Activated T-helper 1 cell treated with anti-CD3 and anti-CD28 coated beads, Interleukin-12 subunit alpha, Interleukin-12 subunit beta, Interleukin-2, Interleukin-4 antibody, amounts not matched to agents 30 ng/mL and 10 ng/mL and 1 ng/mL, durations not matched to agents 14 hours and 24 hours and 36 hours (primary cell): ENCODE measurements around the gene GPN1. TPM values are rescaled to one million over a fixed set of nuclear protein-coding genes. Genes with fewer than 3 reads are reported as not detected.
A peak's percentile ranks its signal among the peaks of the same experiment; 100 is the strongest.
"Not testable (repeated sequence)": the region's sequence is repeated elsewhere in the genome, so short reads cannot be mapped to it uniquely, and the experiment has no call there.

ENCODE experiments used
- DNase-seq: peaks from one replicate; pipeline ENCODE4 v3.0.0; 2021; ENCODE audit warnings: low spot score
- H3K27ac Mint-ChIP-seq: one replicate; pipeline ENCODE4 v1.8.0; 2021; ENCODE audit warnings: mild to moderate bottlenecking, mixed read lengths
- H3K27me3 Mint-ChIP-seq: one replicate; pipeline ENCODE4 v1.8.0; 2022; ENCODE audit warnings: mild to moderate bottlenecking, moderate library complexity, mixed read lengths; ENCODE audit not compliant: insufficient read depth
- H3K36me3 Mint-ChIP-seq: one replicate; pipeline ENCODE4 v1.8.0; 2021; ENCODE audit warnings: low read depth, mixed read lengths
- H3K4me1 Mint-ChIP-seq: one replicate; pipeline ENCODE4 v1.8.0; 2021; ENCODE audit warnings: low read depth, mixed read lengths
- H3K4me3 Mint-ChIP-seq: one replicate; pipeline ENCODE4 v1.8.0; 2021; ENCODE audit warnings: mild to moderate bottlenecking, moderate library complexity, mixed read lengths
- H3K9me3 Mint-ChIP-seq: one replicate; pipeline ENCODE4 v1.8.0; 2021; ENCODE audit warnings: mixed read lengths
- intact Hi-C: fragments of 100-400 bp; cut with micrococcal nuclease; formaldehyde crosslinking; loops from one replicate; pipeline ENCODE4 v1.15.1; 2024
- total RNA-seq: library from RNA; stranded (reverse); gene quantifications from 2 replicates; pipeline ENCODE4 v1.2.3, GENCODE V29; 2022

The GPN1 gene
- total RNA-seq, result 48.3 and 51.0 TPM in 2 replicates

DNA sequence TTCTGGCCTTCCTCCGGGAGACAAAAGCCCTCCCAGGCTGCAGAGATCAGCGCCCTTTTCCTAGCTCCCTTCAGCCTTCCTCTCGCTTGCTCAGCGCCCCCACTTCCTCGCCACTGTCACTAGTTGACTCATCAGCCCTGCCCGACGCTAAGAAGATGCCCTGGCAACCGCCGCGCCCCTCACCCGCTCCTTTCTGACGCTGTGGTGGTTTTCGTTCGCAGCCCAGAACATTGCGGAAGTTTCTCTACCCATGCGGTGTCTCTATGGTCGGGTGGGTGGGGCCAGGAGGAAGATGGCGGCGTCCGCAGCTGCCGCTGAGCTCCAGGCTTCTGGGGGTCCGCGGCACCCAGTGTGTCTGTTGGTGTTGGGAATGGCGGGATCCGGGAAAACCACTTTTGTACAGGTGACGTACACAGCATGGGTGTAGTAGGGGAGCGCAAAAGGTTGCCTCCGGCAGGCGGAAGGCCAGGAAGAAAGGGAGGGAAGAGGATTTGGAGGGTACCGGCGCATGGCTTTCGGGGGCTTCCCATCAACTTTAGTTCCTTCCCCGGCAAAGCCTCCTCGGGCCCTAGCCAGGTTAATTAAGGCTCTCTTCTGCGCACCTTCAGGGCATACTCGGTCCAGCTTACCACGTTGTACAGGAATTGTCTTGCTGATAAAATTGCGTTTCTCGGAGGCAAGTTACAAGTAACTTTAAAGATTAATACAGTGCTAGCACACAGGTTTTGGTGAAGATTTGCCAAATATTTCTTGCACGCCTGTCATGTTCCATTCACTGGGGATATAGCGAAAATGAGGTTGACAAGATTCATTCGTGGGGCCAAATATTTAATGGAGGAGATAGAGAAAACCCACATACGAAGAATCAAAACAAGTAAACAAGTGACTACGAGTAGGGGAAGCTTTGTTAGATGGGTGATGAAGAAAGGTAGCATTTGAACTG, at the start of gene GPN1, which contains the start of gene CCDC121:
Gene GPN1, plus strand, starts transcription at position 284 of the 943 bp plus-strand sequence. Its CDS starts 9 bp downstream, at position 293.
Gene CCDC121, minus strand, starts transcription at position 246 of the 943 bp plus-strand sequence. CDS start 1,213 bp downstream, outside the sequence.
- intact Hi-C loops, result loop anchor here (1.0 to 10.0 kb wide), 10 partner anchors 9 to 836 kb away; partner anchors contain the start of genes ATRAID, CAD, EIF2B4 and IFT172
- Mint-ChIP-seq H3K27me3 (no peaks in the 10 kb centered on the region), H3K4me3 (no peak within 1 kb of the TSS), H3K9me3 (no peaks in the 10 kb centered on the region), H3K36me3 (peaks cover 35% of the 10 kb centered on the region), H3K27ac (peak within 1 kb of the TSS; percentile 73), H3K4me1 (peaks cover 20% of the 10 kb centered on the region)
- peak; percentile 93 for DNase-seq

DNA sequence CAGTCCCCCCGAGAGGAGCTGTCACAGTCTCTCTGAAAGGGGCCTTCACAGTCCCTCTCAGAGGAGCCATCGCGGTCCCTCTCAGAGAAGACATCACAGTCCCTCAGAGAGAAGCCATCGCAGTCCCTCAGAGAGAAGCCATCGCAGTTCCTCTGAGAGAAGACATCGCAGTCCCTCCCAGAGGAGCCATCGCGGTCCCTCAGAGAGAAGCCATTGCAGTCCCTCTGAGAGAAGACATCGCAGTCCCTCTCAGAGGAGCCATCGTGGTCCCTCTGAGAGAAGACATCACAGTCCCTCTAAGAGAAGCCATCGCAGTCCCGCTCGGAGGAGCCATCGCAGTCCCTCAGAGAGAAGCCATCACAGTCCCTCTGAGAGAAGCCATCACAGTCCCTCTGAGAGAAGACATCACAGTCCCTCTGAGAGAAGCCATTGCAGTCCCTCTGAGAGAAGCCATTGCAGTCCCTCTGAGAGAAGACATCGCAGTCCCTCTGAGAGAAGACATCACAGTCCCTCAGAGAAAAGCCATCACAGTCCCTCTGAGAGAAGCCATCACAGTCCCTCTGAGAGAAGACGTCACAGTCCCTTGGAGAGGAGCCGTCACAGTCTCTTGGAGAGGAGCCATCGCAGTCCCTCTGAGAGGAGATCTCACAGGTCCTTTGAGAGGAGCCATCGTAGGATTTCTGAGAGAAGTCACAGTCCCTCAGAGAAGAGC, 47.3 kb upstream of the GPN1 start:
- Mint-ChIP-seq H3K36me3 (peaks cover 23% of the 10 kb centered on the region), H3K27ac (peak overlapping the region; percentile 15), H3K27me3 (peaks cover 10% of the 10 kb centered on the region), H3K4me1 (peaks cover 36% of the 10 kb centered on the region), H3K9me3 (peaks cover 7% of the 10 kb centered on the region), H3K4me3 (peak overlapping the region; percentile 45)
- no peak for DNase-seq
- intact Hi-C loops, result loop anchor here (2.0 kb wide), 2 partner anchors 57 to 153 kb away; partner anchors contain the start of gene NRBP1

DNA sequence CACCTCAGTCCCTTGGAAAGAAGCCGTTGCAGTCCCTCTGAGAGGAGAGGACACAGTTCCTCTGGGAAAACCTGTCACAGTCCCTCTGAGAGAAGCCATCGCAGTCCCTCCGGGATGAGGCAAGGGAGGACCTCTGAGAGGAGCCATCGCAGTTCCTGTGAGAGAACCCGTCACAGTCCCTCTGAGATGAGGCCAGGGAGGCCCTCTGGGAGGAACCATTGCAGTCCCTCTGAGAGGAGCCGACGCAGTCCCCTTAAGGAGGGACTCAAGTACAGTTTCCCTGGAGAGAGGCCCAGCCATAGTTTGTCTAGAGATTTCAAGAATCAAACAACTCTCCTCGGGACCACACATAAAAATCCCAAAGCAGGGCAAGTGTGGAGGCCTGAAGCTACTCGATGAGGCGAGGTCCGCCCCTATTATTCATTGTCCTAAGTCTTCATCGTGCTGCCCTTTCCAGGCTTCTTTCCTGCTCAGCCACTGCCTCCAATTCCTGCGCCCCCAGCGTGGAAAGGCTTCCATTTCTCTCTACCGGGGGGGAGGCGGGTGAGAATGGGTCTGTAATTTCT, 46.6 kb upstream of the GPN1 start:
- Mint-ChIP-seq H3K4me1 (peaks cover 42% of the 10 kb centered on the region), H3K27me3 (peaks cover 10% of the 10 kb centered on the region), H3K9me3 (peaks cover 7% of the 10 kb centered on the region), H3K4me3 (peak overlapping the region; percentile 86), H3K27ac (peak overlapping the region; percentile 79), H3K36me3 (peaks cover 28% of the 10 kb centered on the region)
- intact Hi-C loops, result loop anchor here (2.0 kb wide), 2 partner anchors 57 to 153 kb away; partner anchors contain the start of gene NRBP1
- DNase-seq, result no peak

DNA sequence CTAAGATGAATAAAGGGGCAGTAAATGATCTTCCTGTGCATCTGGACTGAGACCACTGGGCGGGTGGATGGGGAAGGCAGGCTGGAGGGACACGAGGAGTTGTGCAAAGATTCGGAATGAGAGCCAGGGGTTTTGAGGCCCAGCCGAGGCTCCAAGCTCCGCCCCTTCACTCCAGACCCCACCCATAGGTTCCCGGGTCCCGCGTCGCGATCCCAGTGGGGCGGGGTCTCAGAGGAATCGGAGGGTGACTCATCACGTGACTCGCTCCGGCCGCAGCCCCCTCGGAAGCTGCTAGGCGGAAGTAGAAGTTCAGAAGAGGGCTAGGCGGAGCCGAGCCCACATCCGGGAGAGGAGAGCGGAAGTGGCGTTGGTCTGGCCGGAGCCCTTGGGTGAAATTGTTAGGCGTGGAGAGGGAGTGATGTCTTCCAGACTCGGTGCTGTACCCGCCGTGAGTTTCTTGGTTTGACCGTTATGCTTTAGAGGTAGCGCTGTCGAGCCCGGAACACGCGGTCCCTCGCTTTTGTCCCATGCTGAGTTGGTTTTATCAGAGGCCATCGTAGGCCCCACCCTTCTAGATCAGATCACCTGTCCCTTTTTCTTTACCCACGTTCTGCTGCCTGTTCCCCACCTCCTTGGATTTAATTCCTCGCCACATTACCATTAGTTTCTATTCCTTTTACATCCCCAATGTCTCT, 46.0 kb upstream of the GPN1 start, which contains the start of gene ZNF512:
Gene ZNF512, plus strand, starts transcription at position 348 of the 695 bp plus-strand sequence. Its CDS starts 71 bp downstream, at position 419.
- Mint-ChIP-seq H3K27me3 (peaks cover 7% of the 10 kb centered on the region), H3K9me3 (peaks cover 4% of the 10 kb centered on the region), H3K36me3 (peaks cover 28% of the 10 kb centered on the region), H3K4me3 (peak within 1 kb of the TSS; percentile 86), H3K4me1 (peaks cover 45% of the 10 kb centered on the region), H3K27ac (peak within 1 kb of the TSS; percentile 79)
- peak; percentile 75 for DNase-seq
- intact Hi-C loops, result loop anchor here (1.0 to 2.0 kb wide), 5 partner anchors 46 to 154 kb away; partner anchors contain the start of genes CCDC121, GPN1, IFT172 and NRBP1

DNA sequence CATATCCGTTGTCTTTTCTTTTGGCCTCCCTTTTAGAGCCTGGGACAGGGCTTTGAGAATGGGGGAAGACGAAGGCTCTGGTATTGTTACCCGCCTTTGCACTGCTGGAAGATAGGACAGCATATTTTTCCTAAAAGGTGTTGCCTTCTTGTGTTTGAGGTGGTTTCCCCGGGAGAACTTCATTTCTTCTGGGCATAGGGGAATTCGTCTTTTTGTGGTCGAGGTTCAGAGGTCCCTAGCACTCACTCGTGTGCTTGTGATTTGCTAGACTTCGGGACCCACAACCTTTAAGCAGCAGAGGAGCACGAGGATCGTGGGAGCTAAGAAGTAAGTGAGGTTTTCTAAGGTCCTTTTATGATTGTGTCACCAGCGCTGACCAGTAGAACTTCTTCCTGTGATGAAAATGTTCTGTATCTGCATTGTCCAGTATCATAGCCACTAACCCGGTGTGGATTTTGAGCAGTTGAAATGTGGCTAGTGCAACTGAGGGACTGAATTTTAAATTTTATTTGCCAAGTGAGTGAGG, 45.4 kb upstream of the GPN1 start:
- DNase-seq, result no peak
- Mint-ChIP-seq H3K9me3 (peaks cover 3% of the 10 kb centered on the region), H3K27me3 (peaks cover 4% of the 10 kb centered on the region), H3K4me1 (peaks cover 48% of the 10 kb centered on the region), H3K27ac (peak overlapping the region; percentile 79), H3K4me3 (peak overlapping the region; percentile 86), H3K36me3 (peaks cover 31% of the 10 kb centered on the region)
- intact Hi-C loops, result loop anchor here (1.0 to 2.0 kb wide), 5 partner anchors 46 to 155 kb away; partner anchors contain the start of genes CCDC121, GPN1, IFT172 and NRBP1

DNA sequence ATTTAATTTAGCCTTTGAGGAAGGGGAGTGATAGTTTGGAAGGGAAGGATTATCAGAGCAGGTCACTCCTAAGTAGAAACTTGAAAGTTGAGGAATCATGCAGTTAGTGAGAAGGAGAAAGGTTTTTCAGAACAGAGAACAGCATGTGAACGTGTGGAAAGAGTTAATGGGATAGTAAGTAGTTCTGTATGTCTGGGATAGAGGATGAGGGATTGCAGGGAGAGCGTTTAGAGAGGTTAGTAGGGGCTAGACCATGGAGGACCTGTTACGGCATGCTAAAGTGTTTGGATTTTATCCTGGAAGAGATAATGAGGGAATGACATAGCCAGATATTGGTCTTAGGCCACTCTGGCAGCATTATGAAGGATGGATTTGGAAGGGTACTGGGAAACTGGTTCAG, 44.3 kb upstream of the GPN1 start:
- Mint-ChIP-seq H3K27ac (peak overlapping the region; percentile 18), H3K4me1 (peaks cover 51% of the 10 kb centered on the region), H3K36me3 (peaks cover 31% of the 10 kb centered on the region), H3K27me3 (peaks cover 4% of the 10 kb centered on the region), H3K9me3 (peaks cover 7% of the 10 kb centered on the region), H3K4me3 (peak overlapping the region; percentile 86)
- no peak for DNase-seq
- intact Hi-C loops, result no loop called here

DNA sequence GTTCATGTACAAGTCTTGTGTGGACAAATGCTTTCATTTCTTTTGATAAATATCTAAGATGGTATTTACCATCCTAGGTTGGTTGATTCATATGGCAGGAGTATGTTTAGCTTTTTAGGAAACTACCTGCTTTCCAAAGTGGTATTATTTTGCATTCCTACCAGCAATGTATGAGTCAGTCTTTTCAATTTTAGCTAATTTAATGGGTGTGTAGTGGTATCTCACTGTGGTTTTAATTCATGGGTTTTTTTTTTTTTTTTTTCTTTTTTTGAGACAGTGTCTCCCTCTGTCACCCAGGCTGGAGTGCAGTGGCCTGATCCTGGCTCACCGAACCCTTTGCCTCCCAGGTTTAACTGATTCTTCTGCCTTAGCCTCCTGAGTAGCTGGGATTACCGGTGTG, 41.8 kb upstream of the GPN1 start:
- intact Hi-C loops, result no loop called here
- no peak for DNase-seq
- Mint-ChIP-seq H3K36me3 (peaks cover 41% of the 10 kb centered on the region), H3K4me3 (peak overlapping the region; percentile 48), H3K4me1 (peaks cover 55% of the 10 kb centered on the region), H3K27ac (no peak overlapping the region), H3K9me3 (peaks cover 20% of the 10 kb centered on the region), H3K27me3 (peaks cover 2% of the 10 kb centered on the region)

DNA sequence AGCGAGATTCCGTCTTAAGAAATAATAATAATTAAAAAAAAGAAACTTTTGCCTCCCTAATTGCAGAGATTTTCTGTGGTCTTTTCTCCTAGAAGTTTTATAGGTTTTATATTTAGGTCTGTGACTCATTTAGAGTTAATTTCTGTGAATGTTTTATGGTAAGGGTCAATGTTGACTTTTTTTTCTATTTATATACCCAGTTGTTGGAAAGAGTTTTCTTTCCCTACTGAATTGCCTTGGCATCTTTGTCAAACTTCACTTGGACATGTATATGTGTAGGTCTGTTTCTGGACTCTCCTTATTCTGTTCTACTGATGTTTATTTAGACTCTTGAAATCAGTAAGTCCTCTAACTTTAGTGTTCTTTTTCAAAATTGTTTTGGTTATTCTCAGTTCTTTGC, 40.5 kb upstream of the GPN1 start:
- H3K27me3 Mint-ChIP-seq, result no peaks in the 10 kb centered on the region
- peaks cover 23% of the 10 kb centered on the region for H3K9me3 Mint-ChIP-seq
- H3K27ac Mint-ChIP-seq, result no peak overlapping the region
- DNase-seq, result no peak
- H3K4me1 Mint-ChIP-seq, result peaks cover 50% of the 10 kb centered on the region
- no peak overlapping the region for H3K4me3 Mint-ChIP-seq
- peaks cover 41% of the 10 kb centered on the region for H3K36me3 Mint-ChIP-seq
- intact Hi-C loops, result no loop called here

DNA sequence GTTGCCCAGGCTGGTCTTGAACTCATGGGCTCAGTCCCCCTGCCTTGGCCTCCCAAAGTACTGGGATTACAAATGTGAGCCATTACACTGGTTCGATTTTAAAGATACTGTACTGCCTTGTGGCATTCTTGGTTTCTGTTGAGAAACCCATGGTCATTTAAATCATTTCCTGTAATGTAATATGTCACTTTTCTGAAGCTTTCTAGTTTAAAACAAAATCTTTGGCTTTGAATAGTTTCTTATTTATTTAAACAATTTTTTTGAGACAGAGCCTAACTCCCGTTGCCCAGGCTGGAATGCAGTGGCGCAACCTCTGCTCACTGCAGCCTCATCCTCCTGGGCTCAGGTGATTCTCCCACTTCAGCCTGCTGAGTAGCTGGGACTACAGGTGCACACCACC, 37.1 kb upstream of the GPN1 start:
- Mint-ChIP-seq H3K4me3 (no peak overlapping the region), H3K4me1 (peaks cover 25% of the 10 kb centered on the region), H3K9me3 (peaks cover 43% of the 10 kb centered on the region), H3K27me3 (no peaks in the 10 kb centered on the region), H3K27ac (no peak overlapping the region), H3K36me3 (peaks cover 46% of the 10 kb centered on the region)
- intact Hi-C loops, result no loop called here
- no peak for DNase-seq

DNA sequence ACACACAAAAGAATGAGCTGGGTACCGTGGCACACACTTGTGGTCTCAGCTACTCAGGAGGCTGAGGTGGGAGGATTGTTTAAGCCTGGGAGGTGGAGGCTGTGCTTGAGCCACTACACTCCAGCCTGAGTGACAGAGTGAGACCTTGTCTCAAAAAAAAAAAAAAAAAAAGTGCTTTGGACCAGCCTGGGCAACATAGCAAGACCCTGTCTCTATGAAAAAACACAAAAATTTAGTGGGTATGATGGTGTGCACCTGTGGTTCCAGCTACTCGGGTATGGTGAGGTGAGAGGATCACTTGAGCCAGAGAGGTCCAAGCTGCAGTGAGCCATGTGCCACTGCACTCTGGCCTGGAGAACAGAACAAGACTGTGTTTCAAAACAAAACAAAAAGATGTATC, 35.6 kb upstream of the GPN1 start:
- peaks cover 27% of the 10 kb centered on the region for H3K4me1 Mint-ChIP-seq
- H3K4me3 Mint-ChIP-seq, result no peak overlapping the region
- no peak overlapping the region for H3K27ac Mint-ChIP-seq
- DNase-seq, result no peak
- peaks cover 45% of the 10 kb centered on the region for H3K9me3 Mint-ChIP-seq
- peaks cover 49% of the 10 kb centered on the region for H3K36me3 Mint-ChIP-seq
- intact Hi-C loops, result no loop called here
- H3K27me3 Mint-ChIP-seq, result no peaks in the 10 kb centered on the region

DNA sequence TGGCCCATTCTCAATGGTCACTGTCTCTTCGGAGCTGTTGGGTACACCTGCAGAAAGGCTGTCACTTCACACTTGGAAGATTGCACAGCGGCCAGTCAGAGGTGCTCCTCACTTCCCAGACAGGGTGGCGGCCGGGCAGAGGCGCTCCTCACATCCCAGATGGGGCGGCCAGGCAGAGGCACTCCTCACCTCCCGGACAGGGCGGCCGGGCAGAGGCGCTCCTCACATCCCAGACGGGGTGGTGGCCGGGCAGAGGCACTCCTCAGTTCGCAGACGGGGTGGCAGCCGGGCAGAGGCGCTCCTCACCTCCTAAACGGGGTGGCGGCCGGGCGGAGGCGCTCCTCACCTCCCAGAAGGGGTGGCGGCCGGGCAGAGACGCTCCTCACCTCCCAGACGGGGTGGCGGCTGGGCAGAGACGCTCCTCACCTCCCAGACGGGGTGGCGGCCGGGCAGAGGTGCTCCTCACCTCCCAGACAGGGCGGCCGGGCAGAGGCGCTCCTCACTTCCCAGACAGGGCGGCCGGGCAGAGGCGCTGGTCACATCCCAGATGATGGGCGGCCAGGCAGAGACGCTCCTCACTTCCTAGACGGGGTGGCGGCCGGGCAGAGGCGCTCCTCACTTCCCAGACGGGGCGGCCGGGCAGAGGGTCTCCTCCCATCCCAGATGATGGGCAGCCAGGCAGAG, 34.7 kb upstream of the GPN1 start:
- peaks cover 45% of the 10 kb centered on the region for H3K9me3 Mint-ChIP-seq
- H3K4me3 Mint-ChIP-seq, DNase-seq, H3K27me3 Mint-ChIP-seq, H3K27ac Mint-ChIP-seq, intact Hi-C loops: not testable (repeated sequence)
- H3K4me1 Mint-ChIP-seq, result peaks cover 32% of the 10 kb centered on the region
- H3K36me3 Mint-ChIP-seq, result peaks cover 49% of the 10 kb centered on the region
